SU-DHL-6 (cell line): Measurements from ENCODE around the gene SRPK3.

Experiments
- EZH2phosphoT487 ChIP-seq: fragments of 200-600 bp; sonication (generic), shearing (Covaris generic); conservative IDR thresholded peaks from 2 replicates; pipeline ENCODE4 v1.6.1; 2018; ENCODE audit warnings: mild to moderate bottlenecking, antibody characterized with exemption, low read length, moderate library complexity, mixed read lengths
- TF ChIP-seq, protein P1 (sequence below): fragments of 200-600 bp; sonication (generic); IDR thresholded peaks from one replicate; pipeline ENCODE4 v1.5.1; 2017; ENCODE audit warnings: antibody characterized with exemption, mild to moderate bottlenecking, low read length, moderate library complexity; ENCODE audit not compliant: insufficient read depth, poor library complexity, severe bottlenecking

DNA sequence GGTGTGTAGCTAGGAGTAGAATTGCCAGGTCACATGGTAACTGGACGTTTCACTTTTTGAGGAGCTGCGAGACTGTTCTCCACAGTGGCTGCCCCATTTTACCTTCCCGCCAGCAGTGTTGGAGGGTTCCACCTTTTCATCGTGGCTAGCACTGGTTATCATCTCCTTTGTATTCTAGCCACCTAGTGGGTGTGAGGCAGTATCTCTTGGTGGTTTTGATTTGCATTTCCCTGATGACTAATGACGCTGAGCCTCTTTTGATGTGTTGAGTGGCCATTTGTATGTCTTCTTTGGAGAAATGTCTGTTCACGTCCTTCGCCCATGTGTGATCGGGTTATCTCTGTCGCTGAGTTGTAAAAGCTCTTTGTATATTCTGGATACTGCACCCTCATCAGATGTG, 45.6 kb upstream of the SRPK3 start:
- TF ChIP-seq, protein P1, sequence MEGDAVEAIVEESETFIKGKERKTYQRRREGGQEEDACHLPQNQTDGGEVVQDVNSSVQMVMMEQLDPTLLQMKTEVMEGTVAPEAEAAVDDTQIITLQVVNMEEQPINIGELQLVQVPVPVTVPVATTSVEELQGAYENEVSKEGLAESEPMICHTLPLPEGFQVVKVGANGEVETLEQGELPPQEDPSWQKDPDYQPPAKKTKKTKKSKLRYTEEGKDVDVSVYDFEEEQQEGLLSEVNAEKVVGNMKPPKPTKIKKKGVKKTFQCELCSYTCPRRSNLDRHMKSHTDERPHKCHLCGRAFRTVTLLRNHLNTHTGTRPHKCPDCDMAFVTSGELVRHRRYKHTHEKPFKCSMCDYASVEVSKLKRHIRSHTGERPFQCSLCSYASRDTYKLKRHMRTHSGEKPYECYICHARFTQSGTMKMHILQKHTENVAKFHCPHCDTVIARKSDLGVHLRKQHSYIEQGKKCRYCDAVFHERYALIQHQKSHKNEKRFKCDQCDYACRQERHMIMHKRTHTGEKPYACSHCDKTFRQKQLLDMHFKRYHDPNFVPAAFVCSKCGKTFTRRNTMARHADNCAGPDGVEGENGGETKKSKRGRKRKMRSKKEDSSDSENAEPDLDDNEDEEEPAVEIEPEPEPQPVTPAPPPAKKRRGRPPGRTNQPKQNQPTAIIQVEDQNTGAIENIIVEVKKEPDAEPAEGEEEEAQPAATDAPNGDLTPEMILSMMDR, result no peak
- TF ChIP-seq EZH2phosphoT487, result no peak
